Left lung (tissue), 10 donors: ENCODE results near the gene ECHDC1. TPM values are rescaled to one million over a fixed set of nuclear protein-coding genes. Genes with fewer than 3 reads are reported as not detected.

Experiments
- ATAC-seq: fragments of 200-7000 bp; cut with Tn5 transposase; one replicate; pipeline ENCODE4 v1.9.1; 2020; ENCODE audit warnings: moderate library complexity
- DNase-seq, 4 donors: peaks; one replicate each; pipeline ENCODE4 v3.0.0-alpha.2; 2013 to 2020
- H3K27ac ChIP-seq, 2 donors: fragments of 200-600 bp; sonication (generic) in 1 of 2; one replicate each; pipeline versions ENCODE4 v1.5.0 to v1.8.0; 2020 to 2021
- H3K27me3 ChIP-seq, 2 donors: fragments of 200-600 bp; sonication (generic) in 1 of 2; one replicate each; pipeline versions ENCODE4 v1.5.0 to v1.8.0; 2020 to 2021
- H3K36me3 ChIP-seq, 2 donors: fragments of 200-600 bp; sonication (generic) in 1 of 2; one replicate each; pipeline versions ENCODE4 v1.5.0 to v1.8.0; 2020 to 2021
- H3K4me1 ChIP-seq, 2 donors: fragments of 200-600 bp; one replicate each; pipeline ENCODE4 v1.8.0; 2021
- H3K4me3 ChIP-seq, 2 donors: fragments of 200-600 bp; sonication (generic) in 1 of 2; one replicate each; pipeline versions ENCODE4 v1.5.0 to v1.8.0; 2020 to 2021; ENCODE audit warnings: mild to moderate bottlenecking in 1 of 2
- H3K9me3 ChIP-seq, 2 donors: fragments of 200-600 bp; sonication (generic) in 1 of 2; one replicate each; pipeline versions ENCODE4 v1.5.0 to v1.8.0; 2020 to 2021
- intact Hi-C, 2 donors: fragments of 100-400 bp; cut with DNase I; formaldehyde crosslinking; loops; one replicate each; pipeline versions ENCODE4 v1.11.2 to v1.14.2; 2022
- polyA plus RNA-seq, 6 donors: library from polyadenylated mRNA; unstranded; fragments of 120-200 nt; gene quantifications; one replicate each; pipeline ENCODE4 v1.2.1, GENCODE V29; 2013; ENCODE audit not compliant: insufficient read length in 6 of 6
- total RNA-seq, 2 donors: library from RNA; stranded (reverse); fragmentation: NEBNext Ultra II Directional; extraction: Animal tissue kit (Norgen Biotek cat#: 25700); gene quantifications; one replicate each; pipeline ENCODE4 v1.2.1, GENCODE V29; 2021
- TF ChIP-seq, protein P1 (sequence below), 2 donors: fragments of 200-600 bp; sonication (generic) in 1 of 2; IDR thresholded peaks; one replicate each; pipeline versions ENCODE4 v1.5.0 to v1.8.0; 2021; ENCODE audit warnings: antibody characterized with exemption in 2 of 2
- donor health status: DM: no; HTN: yes; CAD: no.
- donor health status: DM: no; HTN: no; CAD: no.

Gene ECHDC1
- total and polyA plus RNA-seq, 8 donors: 65.9 to 88.2 (median 81.0) TPM

DNA sequence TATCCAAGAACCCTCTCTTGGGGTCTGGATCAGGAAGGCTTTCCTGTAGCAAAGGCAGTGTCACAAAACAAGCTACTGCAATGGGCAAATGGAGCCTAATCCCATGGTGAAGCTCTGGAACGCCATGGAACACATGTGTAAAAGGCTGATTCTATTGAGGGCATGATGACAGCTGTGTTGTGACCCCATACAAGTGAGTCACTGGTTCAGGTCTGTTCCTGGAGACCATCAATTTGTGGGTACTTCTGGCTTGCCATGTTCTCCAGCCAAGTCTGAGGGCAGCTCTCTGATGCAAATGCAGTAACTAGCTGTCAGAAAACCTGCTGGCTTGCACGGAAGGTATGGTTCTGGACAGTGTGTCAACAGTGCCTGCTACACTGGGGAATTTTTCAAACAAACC, 33.3 kb upstream of the ECHDC1 start:
- no peak overlapping the region for H3K4me3 ChIP-seq

DNA sequence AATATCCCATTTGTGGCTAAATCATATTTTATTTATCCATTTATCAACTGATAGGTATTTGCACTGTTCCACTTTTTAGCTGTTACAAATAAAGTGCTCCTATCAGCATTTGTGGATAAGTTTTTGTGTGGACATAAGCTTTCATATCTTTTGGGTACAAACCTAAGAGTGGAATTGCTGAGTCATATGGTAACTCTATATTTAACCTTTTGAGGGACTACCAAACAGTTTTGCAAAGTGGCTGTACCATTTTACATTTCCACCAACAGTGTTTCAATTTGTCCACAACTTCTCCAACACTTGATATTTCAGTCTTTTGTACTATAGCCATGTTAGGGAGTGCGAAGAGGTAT, 23.6 kb upstream of the ECHDC1 start:
- Histone ChIP-seq H3K27me3 (no peaks in the 10 kb centered on the region), H3K36me3 (no peaks in the 10 kb centered on the region), H3K27ac (peak overlapping the region in 1 of 2 donors; percentile 4), H3K4me1 (peaks cover 0 to 5% of the 10 kb centered on the region in 2 donors), H3K9me3 (peaks cover 0 to 6% of the 10 kb centered on the region in 2 donors), H3K4me3 (no peak overlapping the region)
- DNase-seq (no peak), ATAC-seq (no peak)
- TF ChIP-seq, protein P1, sequence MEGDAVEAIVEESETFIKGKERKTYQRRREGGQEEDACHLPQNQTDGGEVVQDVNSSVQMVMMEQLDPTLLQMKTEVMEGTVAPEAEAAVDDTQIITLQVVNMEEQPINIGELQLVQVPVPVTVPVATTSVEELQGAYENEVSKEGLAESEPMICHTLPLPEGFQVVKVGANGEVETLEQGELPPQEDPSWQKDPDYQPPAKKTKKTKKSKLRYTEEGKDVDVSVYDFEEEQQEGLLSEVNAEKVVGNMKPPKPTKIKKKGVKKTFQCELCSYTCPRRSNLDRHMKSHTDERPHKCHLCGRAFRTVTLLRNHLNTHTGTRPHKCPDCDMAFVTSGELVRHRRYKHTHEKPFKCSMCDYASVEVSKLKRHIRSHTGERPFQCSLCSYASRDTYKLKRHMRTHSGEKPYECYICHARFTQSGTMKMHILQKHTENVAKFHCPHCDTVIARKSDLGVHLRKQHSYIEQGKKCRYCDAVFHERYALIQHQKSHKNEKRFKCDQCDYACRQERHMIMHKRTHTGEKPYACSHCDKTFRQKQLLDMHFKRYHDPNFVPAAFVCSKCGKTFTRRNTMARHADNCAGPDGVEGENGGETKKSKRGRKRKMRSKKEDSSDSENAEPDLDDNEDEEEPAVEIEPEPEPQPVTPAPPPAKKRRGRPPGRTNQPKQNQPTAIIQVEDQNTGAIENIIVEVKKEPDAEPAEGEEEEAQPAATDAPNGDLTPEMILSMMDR (IDR thresholded peaks at IDR 0.05): no peak
- intact Hi-C loops: no loop called here

More for the DNA sequence above, 33.3 kb upstream of the ECHDC1 start:
- Histone ChIP-seq H3K9me3 (peaks cover 0 to 6% of the 10 kb centered on the region in 2 donors), H3K27ac (no peak overlapping the region), H3K36me3 (no peaks in the 10 kb centered on the region), H3K4me1 (no peaks in the 10 kb centered on the region), H3K27me3 (no peaks in the 10 kb centered on the region)
- intact Hi-C loops: no loop called here
- ATAC-seq: no peak
- no peak for DNase-seq
- TF ChIP-seq, protein P1 (IDR thresholded peaks at IDR 0.05): no peak

DNA sequence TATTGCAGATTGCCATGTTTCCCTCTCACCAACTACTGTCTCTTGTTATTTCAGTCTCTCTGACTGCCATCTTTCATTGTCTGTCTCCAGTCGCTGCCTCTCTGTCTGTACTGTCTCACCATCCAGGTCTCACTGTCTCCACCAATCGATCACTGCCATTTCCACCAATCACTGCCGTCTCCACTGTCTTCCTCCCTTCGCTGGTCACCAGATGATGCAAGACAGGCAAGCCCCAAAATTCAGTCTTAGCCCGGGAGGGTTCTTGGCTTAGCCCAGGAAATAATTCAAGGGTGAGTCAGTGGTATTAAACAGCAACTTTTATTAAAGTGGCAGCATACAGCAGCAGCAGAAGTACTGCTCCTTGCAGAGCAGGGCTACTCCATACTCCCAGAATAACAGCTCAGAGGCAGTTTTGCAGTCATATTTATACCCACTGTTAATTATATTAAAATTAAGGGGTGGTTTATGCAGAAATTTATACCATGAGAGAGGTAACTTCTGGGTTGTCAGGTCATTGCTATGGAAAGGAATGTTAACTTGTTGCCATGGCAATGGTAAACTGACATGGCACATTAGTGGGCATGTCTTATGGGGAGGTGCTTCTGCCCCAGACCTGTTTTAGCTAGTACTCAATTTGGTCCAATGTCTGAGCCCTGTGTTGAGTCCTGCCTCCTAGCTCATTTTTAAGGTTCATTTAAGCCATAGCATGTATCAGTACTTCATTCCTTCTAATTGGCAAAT, 23.0 kb upstream of the ECHDC1 start:
- H3K27me3 ChIP-seq: no peaks in the 10 kb centered on the region
- peak; percentile 94 for ATAC-seq
- peaks cover 0 to 5% of the 10 kb centered on the region in 2 donors for H3K4me1 ChIP-seq
- H3K36me3 ChIP-seq: no peaks in the 10 kb centered on the region
- TF ChIP-seq, protein P1 (IDR thresholded peaks at IDR 0.05): no peak
- DNase-seq: peak in 1 of 4 donors; percentile 42
- intact Hi-C loops: no loop called here
- peak overlapping the region; percentile 33 to 49 for H3K27ac ChIP-seq
- H3K9me3 ChIP-seq: peaks cover 0 to 2% of the 10 kb centered on the region in 2 donors
- no peak overlapping the region for H3K4me3 ChIP-seq

DNA sequence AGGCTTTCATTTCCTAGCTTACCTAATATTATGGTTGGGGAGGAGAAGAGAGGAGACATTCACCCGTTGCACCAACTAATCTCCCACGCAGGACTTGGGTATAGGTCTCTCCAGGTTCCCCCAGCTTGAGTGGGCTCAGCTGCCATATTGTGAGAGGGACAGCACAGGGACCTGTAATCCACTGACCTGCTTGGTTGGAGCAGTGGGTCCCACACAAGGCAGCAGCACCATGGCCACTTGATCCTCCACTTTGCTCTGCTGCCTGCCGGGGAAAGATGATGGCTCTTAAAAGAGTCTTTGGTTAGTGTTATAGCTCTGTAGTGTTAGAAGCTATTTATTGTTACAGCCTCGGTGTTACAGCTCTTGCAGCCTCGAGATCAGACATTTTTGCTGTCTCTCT, 22.5 kb upstream of the ECHDC1 start:
- no peaks in the 10 kb centered on the region for H3K27me3 ChIP-seq
- peaks cover 0 to 5% of the 10 kb centered on the region in 2 donors for H3K4me1 ChIP-seq
- no peaks in the 10 kb centered on the region for H3K9me3 ChIP-seq
- TF ChIP-seq, protein P1 (IDR thresholded peaks at IDR 0.05): no peak
- H3K4me3 ChIP-seq: no peak overlapping the region
- ATAC-seq: no peak
- no peaks in the 10 kb centered on the region for H3K36me3 ChIP-seq
- intact Hi-C loops: no loop called here
- no peak for DNase-seq
- peak overlapping the region; percentile 33 to 49 for H3K27ac ChIP-seq

DNA sequence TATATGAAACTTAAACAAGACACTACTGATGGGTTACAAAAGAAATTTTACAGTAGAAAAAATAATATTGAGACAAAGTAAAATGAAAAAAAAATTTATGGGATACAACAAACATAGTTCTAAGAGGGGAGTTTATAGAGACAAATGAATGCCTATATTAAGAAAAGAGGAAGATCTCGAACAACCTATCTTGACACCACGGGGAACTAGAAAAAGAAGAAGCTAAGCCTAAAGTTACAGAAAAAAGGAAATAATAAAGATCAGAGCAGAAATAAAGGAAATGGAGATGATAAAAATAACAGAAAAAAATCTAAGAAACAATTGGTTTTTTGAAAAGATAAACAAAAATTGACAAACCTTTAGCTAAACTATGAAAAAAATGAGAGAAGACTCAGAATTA, 9.1 kb upstream of the ECHDC1 start:
- Histone ChIP-seq H3K4me3 (no peak overlapping the region), H3K36me3 (no peaks in the 10 kb centered on the region), H3K27ac (peak overlapping the region in 1 of 2 donors; percentile 11), H3K4me1 (peaks cover 0 to 23% of the 10 kb centered on the region in 2 donors), H3K27me3 (no peaks in the 10 kb centered on the region), H3K9me3 (peaks cover 0 to 4% of the 10 kb centered on the region in 2 donors)
- DNase-seq (no peak), ATAC-seq (no peak)
- TF ChIP-seq, protein P1 (IDR thresholded peaks at IDR 0.05): no peak
- intact Hi-C loops: no loop called here
